Measurements from ENCODE around the gene UGT1A3. TPM values are rescaled to one million over a fixed set of nuclear protein-coding genes. Genes with fewer than 3 reads are reported as not detected.

The UGT1A3 gene
- total and polyA plus RNA-seq, 7 donors: 0.36 TPM; not detected in 6

- Histone ChIP-seq H3K4me3 (no peak overlapping the region), H3K27ac (no peak overlapping the region), H3K36me3 (no peaks in the 10 kb centered on the region), H3K4me1 (no peaks in the 10 kb centered on the region), H3K27me3 (no peaks in the 10 kb centered on the region), H3K9me3 (no peaks in the 10 kb centered on the region)
- intact Hi-C loops (cut with DNase I): no loop called here
- TF ChIP-seq POLR2A (IDR thresholded peaks at IDR 0.05) (no peak), EP300 (IDR thresholded peaks at IDR 0.05) (no peak), POLR2AphosphoS5 (IDR thresholded peaks at IDR 0.05) (no peak)
- TF ChIP-seq, protein P1, sequence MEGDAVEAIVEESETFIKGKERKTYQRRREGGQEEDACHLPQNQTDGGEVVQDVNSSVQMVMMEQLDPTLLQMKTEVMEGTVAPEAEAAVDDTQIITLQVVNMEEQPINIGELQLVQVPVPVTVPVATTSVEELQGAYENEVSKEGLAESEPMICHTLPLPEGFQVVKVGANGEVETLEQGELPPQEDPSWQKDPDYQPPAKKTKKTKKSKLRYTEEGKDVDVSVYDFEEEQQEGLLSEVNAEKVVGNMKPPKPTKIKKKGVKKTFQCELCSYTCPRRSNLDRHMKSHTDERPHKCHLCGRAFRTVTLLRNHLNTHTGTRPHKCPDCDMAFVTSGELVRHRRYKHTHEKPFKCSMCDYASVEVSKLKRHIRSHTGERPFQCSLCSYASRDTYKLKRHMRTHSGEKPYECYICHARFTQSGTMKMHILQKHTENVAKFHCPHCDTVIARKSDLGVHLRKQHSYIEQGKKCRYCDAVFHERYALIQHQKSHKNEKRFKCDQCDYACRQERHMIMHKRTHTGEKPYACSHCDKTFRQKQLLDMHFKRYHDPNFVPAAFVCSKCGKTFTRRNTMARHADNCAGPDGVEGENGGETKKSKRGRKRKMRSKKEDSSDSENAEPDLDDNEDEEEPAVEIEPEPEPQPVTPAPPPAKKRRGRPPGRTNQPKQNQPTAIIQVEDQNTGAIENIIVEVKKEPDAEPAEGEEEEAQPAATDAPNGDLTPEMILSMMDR (IDR thresholded peaks at IDR 0.05): no peak
- DNase-seq: no peak
- WGBS, 2 donors: 70 to 78% methylated on average over 4 of the region's 4 CpGs
These were observed 37.6 kb downstream of the UGT1A3 start for GRCh38 chr2:233766416-233766815.

- intact Hi-C loops (cut with DNase I): no loop called here
- H3K27ac ChIP-seq: no peak overlapping the region
- no peak for DNase-seq
- TF ChIP-seq POLR2AphosphoS5 (IDR thresholded peaks at IDR 0.05) (no peak), EP300 (IDR thresholded peaks at IDR 0.05) (no peak), POLR2A (IDR thresholded peaks at IDR 0.05) (no peak)
- TF ChIP-seq, protein P1 (IDR thresholded peaks at IDR 0.05): no peak
- H3K36me3 ChIP-seq: no peaks in the 10 kb centered on the region
- 84 to 94% methylated on average over 4 of the region's 4 CpGs for WGBS, 2 donors
- no peaks in the 10 kb centered on the region for H3K9me3 ChIP-seq
- H3K4me3 ChIP-seq: no peak overlapping the region
- no peaks in the 10 kb centered on the region for H3K4me1 ChIP-seq
- H3K27me3 ChIP-seq: no peaks in the 10 kb centered on the region
These were observed 39.2 kb downstream of the UGT1A3 start for GRCh38 chr2:233768076-233768475.

DNA sequence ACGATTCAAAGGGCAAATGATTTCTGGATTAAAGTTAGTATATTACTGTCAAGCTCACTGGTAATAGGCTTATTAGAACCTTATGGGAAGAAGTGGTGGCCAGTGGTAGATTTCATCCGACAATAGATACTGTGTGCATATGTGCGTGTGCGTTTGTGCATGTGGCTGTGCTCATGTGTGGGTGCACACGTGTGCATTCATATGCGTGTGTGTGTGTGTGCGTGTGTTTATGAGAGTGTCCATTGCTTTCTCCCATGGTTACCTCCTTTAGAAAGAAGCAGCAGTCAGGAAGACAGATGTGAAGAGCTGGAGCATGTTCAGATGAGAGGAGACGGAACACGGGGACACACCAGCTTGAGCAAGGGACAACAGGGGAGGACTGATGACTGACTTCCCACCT is 40.4 kb downstream of the UGT1A3 start:
- Histone ChIP-seq H3K4me3 (no peak overlapping the region), H3K27ac (no peak overlapping the region), H3K4me1 (no peaks in the 10 kb centered on the region), H3K9me3 (no peaks in the 10 kb centered on the region), H3K27me3 (no peaks in the 10 kb centered on the region), H3K36me3 (no peaks in the 10 kb centered on the region)
- intact Hi-C loops (cut with DNase I): no loop called here
- WGBS, 2 donors: 94 to 96% methylated on average over 9 of the region's 9 CpGs
- no peak for DNase-seq
- no peak for TF ChIP-seq POLR2A (IDR thresholded peaks at IDR 0.05)
- no peak for TF ChIP-seq POLR2AphosphoS5 (IDR thresholded peaks at IDR 0.05)
- no peak for TF ChIP-seq EP300 (IDR thresholded peaks at IDR 0.05)
- TF ChIP-seq, protein P1 (IDR thresholded peaks at IDR 0.05): no peak

DNA sequence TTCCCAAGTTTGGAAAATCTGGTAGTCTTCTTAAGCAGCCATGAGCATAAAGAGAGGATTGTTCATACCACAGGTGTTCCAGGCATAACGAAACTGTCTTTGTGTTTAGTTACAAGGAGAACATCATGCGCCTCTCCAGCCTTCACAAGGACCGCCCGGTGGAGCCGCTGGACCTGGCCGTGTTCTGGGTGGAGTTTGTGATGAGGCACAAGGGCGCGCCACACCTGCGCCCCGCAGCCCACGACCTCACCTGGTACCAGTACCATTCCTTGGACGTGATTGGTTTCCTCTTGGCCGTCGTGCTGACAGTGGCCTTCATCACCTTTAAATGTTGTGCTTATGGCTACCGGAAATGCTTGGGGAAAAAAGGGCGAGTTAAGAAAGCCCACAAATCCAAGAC is 43.3 kb downstream of the UGT1A3 start:
- no peak overlapping the region for H3K4me3 ChIP-seq
- no peaks in the 10 kb centered on the region for H3K36me3 ChIP-seq
- TF ChIP-seq POLR2AphosphoS5 (IDR thresholded peaks at IDR 0.05): no peak
- TF ChIP-seq POLR2A (IDR thresholded peaks at IDR 0.05): no peak
- no peak for TF ChIP-seq EP300 (IDR thresholded peaks at IDR 0.05)
- TF ChIP-seq, protein P1 (IDR thresholded peaks at IDR 0.05): no peak
- WGBS, 2 donors: 93 to 95% methylated on average over 16 of the region's 16 CpGs
- intact Hi-C loops (cut with DNase I): no loop called here
- DNase-seq: no peak
- H3K9me3 ChIP-seq: no peaks in the 10 kb centered on the region
- no peak overlapping the region for H3K27ac ChIP-seq
- no peaks in the 10 kb centered on the region for H3K27me3 ChIP-seq
- H3K4me1 ChIP-seq: no peaks in the 10 kb centered on the region

DNA sequence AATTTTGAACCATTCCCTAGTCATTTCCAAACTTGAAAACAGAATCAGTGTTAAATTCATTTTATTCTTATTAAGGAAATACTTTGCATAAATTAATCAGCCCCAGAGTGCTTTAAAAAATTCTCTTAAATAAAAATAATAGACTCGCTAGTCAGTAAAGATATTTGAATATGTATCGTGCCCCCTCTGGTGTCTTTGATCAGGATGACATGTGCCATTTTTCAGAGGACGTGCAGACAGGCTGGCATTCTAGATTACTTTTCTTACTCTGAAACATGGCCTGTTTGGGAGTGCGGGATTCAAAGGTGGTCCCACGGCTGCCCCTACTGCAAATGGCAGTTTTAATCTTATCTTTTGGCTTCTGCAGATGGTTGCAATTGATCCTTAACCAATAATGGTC is 43.7 kb downstream of the UGT1A3 start:
- H3K36me3 ChIP-seq: no peaks in the 10 kb centered on the region
- no peaks in the 10 kb centered on the region for H3K9me3 ChIP-seq
- intact Hi-C loops (cut with DNase I): no loop called here
- no peak for DNase-seq
- no peak overlapping the region for H3K4me3 ChIP-seq
- H3K4me1 ChIP-seq: no peaks in the 10 kb centered on the region
- no peak overlapping the region for H3K27ac ChIP-seq
- H3K27me3 ChIP-seq: no peaks in the 10 kb centered on the region
- WGBS, 2 donors: 69 to 76% methylated on average over 5 of the region's 5 CpGs
- TF ChIP-seq, protein P1 (IDR thresholded peaks at IDR 0.05): no peak
- TF ChIP-seq EP300 (IDR thresholded peaks at IDR 0.05): no peak
- TF ChIP-seq POLR2AphosphoS5 (IDR thresholded peaks at IDR 0.05): no peak
- no peak for TF ChIP-seq POLR2A (IDR thresholded peaks at IDR 0.05)
